ENCODE results near the gene MPPED1. TPM values are rescaled to one million over a fixed set of nuclear protein-coding genes. Genes with fewer than 3 reads are reported as not detected.

Gene MPPED1
- total RNA-seq, 2 donors from 2014 or later: 0.11 to 0.59 TPM

GRCh38 chr22:43402128-43402527 is 9.7 kb upstream of the MPPED1 start:
- Histone ChIP-seq H3K4me3 (ENCODE audit: low read length) (no peak overlapping the region), H3K4me1 (ENCODE audit: control insufficient read depth, insufficient read depth, low read length) (no peaks in the 10 kb centered on the region), H3K27me3 (ENCODE audit: control insufficient read depth, insufficient read depth, low read length, poor library complexity, severe bottlenecking) (no peaks in the 10 kb centered on the region), H3K36me3 (ENCODE audit: control insufficient read depth, insufficient read depth, low read length) (no peaks in the 10 kb centered on the region), H3K9me3 (ENCODE audit: control insufficient read depth, low read length) (no peaks in the 10 kb centered on the region), H3K9ac (ENCODE audit: extremely low read depth, low read length, poor library complexity, severe bottlenecking) (no peak overlapping the region), H3K27ac (ENCODE audit: low read depth, low read length) (no peak overlapping the region)
- Mint-ChIP-seq H3K9me3 (no peaks in the 10 kb centered on the region), H3K36me3 (ENCODE audit: low read depth) (no peaks in the 10 kb centered on the region), H3K4me3 (no peak overlapping the region), H3K27ac (no peak overlapping the region), H3K4me1 (no peaks in the 10 kb centered on the region), H3K27me3 (ENCODE audit: insufficient read depth) (peaks cover 7% of the 10 kb centered on the region)
- TF ChIP-seq, protein P1, sequence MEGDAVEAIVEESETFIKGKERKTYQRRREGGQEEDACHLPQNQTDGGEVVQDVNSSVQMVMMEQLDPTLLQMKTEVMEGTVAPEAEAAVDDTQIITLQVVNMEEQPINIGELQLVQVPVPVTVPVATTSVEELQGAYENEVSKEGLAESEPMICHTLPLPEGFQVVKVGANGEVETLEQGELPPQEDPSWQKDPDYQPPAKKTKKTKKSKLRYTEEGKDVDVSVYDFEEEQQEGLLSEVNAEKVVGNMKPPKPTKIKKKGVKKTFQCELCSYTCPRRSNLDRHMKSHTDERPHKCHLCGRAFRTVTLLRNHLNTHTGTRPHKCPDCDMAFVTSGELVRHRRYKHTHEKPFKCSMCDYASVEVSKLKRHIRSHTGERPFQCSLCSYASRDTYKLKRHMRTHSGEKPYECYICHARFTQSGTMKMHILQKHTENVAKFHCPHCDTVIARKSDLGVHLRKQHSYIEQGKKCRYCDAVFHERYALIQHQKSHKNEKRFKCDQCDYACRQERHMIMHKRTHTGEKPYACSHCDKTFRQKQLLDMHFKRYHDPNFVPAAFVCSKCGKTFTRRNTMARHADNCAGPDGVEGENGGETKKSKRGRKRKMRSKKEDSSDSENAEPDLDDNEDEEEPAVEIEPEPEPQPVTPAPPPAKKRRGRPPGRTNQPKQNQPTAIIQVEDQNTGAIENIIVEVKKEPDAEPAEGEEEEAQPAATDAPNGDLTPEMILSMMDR (conservative IDR thresholded peaks at IDR 0.05): no peak
- DNase-seq: no peak
- 81 to 86% methylated on average over 1 of the region's 1 CpG for WGBS, 2 experiments (ENCODE audit: insufficient coverage in 1 of 2, insufficient read length in 1 of 2)

DNA sequence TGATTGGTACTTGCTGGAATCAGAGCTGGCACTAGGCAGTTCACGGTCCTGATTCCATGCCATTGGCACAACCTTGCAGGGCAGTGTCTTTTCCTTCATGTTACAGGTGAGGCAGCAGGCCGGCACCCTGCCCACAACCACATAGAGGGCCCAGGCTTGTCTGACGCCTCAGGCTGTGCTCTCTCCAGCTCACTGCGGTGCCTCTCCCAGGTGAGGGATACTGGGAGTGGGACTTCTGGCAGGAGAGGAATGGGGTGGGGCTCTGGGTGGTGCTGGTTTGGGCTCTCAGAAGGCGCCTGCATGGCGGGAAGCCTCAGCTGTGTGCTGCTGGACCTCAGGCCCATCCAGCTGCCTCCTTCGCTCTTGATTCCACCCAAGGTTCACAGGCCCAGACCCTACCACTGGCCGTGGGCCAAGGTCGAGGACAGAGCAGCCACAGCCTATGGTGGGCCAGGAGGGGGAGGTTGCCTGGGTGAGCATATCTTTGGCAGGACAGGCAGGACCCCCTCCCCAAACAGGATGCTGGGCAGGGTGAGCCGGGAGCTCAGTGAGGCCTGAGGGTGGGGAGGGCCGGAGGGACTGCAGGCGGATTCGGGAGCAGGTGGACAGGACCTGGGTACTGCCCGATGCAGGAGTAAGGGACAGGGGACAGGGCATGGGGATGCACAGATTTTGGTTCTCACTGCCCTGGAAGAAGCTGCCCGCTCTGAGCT is 7.0 kb upstream of the MPPED1 start:
- H3K4me1 ChIP-seq (ENCODE audit: control insufficient read depth, insufficient read depth, low read length): no peaks in the 10 kb centered on the region
- no peak for DNase-seq
- no peak overlapping the region for H3K4me3 Mint-ChIP-seq
- no peak overlapping the region for H3K9ac ChIP-seq (ENCODE audit: extremely low read depth, low read length, poor library complexity, severe bottlenecking)
- H3K27ac Mint-ChIP-seq: no peak overlapping the region
- H3K27ac ChIP-seq (ENCODE audit: low read depth, low read length): no peak overlapping the region
- TF ChIP-seq, protein P1 (conservative IDR thresholded peaks at IDR 0.05): no peak
- no peaks in the 10 kb centered on the region for H3K36me3 ChIP-seq (ENCODE audit: control insufficient read depth, insufficient read depth, low read length)
- H3K9me3 Mint-ChIP-seq: no peaks in the 10 kb centered on the region
- H3K4me1 Mint-ChIP-seq: no peaks in the 10 kb centered on the region
- no peak overlapping the region for H3K4me3 ChIP-seq (ENCODE audit: low read length)
- H3K27me3 Mint-ChIP-seq (ENCODE audit: insufficient read depth): peaks cover 15% of the 10 kb centered on the region
- no peaks in the 10 kb centered on the region for H3K9me3 ChIP-seq (ENCODE audit: control insufficient read depth, low read length)
- 90 to 96% methylated on average over 4 to 15 of the region's 15 CpGs for WGBS, 2 experiments (ENCODE audit: insufficient coverage in 1 of 2, insufficient read length in 1 of 2)
- no peaks in the 10 kb centered on the region for H3K36me3 Mint-ChIP-seq (ENCODE audit: low read depth)
- peaks cover 17% of the 10 kb centered on the region for H3K27me3 ChIP-seq (ENCODE audit: control insufficient read depth, insufficient read depth, low read length, poor library complexity, severe bottlenecking)

GRCh38 chr22:43406186-43406790 is 5.5 kb upstream of the MPPED1 start:
- Histone ChIP-seq H3K36me3 (ENCODE audit: control insufficient read depth, insufficient read depth, low read length) (no peaks in the 10 kb centered on the region), H3K9ac (ENCODE audit: extremely low read depth, low read length, poor library complexity, severe bottlenecking) (no peak overlapping the region), H3K4me3 (ENCODE audit: low read length) (no peak overlapping the region), H3K27ac (ENCODE audit: low read depth, low read length) (no peak overlapping the region), H3K9me3 (ENCODE audit: control insufficient read depth, low read length) (no peaks in the 10 kb centered on the region), H3K4me1 (ENCODE audit: control insufficient read depth, insufficient read depth, low read length) (no peaks in the 10 kb centered on the region), H3K27me3 (ENCODE audit: control insufficient read depth, insufficient read depth, low read length, poor library complexity, severe bottlenecking) (peaks cover 31% of the 10 kb centered on the region)
- no peaks in the 10 kb centered on the region for H3K36me3 Mint-ChIP-seq (ENCODE audit: low read depth)
- H3K9me3 Mint-ChIP-seq: no peaks in the 10 kb centered on the region
- DNase-seq: no peak
- H3K4me3 Mint-ChIP-seq: no peak overlapping the region
- peaks cover 29% of the 10 kb centered on the region for H3K27me3 Mint-ChIP-seq (ENCODE audit: insufficient read depth)
- H3K27ac Mint-ChIP-seq: no peak overlapping the region
- no peaks in the 10 kb centered on the region for H3K4me1 Mint-ChIP-seq
- 83 to 88% methylated on average over 10 to 12 of the region's 12 CpGs for WGBS, 2 experiments (ENCODE audit: insufficient coverage in 1 of 2, insufficient read length in 1 of 2)
- TF ChIP-seq, protein P1 (conservative IDR thresholded peaks at IDR 0.05): no peak
